H9 (cell line): Measurements from ENCODE around the gene IGFLR1. TPM values are rescaled to one million over a fixed set of nuclear protein-coding genes. Genes with fewer than 3 reads are reported as not detected.

ENCODE experiments used
- DNase-seq: peaks from one replicate; pipeline ENCODE4 v3.0.0-alpha.2; 2017
- H2AFZ ChIP-seq: one replicate; pipeline ENCODE4 v1.6.1; 2013; ENCODE audit warnings: mild to moderate bottlenecking, low read length, control low read depth, moderate library complexity
- H2AK5ac ChIP-seq: 2 replicates; pipeline ENCODE4 v1.6.1; 2013; ENCODE audit warnings: low read length, control low read depth, mixed read lengths; ENCODE audit not compliant: insufficient read length
- H2BK120ac ChIP-seq: one replicate; pipeline ENCODE4 v1.6.1; 2013; ENCODE audit warnings: low read depth, mild to moderate bottlenecking, low read length, control low read depth, inconsistent platforms; ENCODE audit not compliant: poor library complexity, severe bottlenecking
- H2BK12ac ChIP-seq: 2 replicates; pipeline ENCODE4 v1.6.1; 2013; ENCODE audit warnings: low read length, control low read depth, mixed read lengths, low read depth; ENCODE audit not compliant: insufficient read length
- H2BK15ac ChIP-seq: 2 replicates; pipeline ENCODE4 v1.6.1; 2013; ENCODE audit warnings: low read depth, low read length, control low read depth
- H2BK20ac ChIP-seq: one replicate; pipeline ENCODE4 v1.6.1; 2013; ENCODE audit warnings: low read depth, mild to moderate bottlenecking, low read length, control low read depth, inconsistent platforms; ENCODE audit not compliant: poor library complexity, severe bottlenecking
- H2BK5ac ChIP-seq: 2 replicates; pipeline ENCODE4 v1.6.1; 2013; ENCODE audit warnings: low read length, control low read depth, mixed read lengths; ENCODE audit not compliant: insufficient read length
- H3K14ac ChIP-seq: 2 replicates; pipeline ENCODE4 v1.6.1; 2013; ENCODE audit warnings: low read length, control low read depth; ENCODE audit not compliant: insufficient read depth
- H3K18ac ChIP-seq: 2 replicates; pipeline ENCODE4 v1.6.1; 2013; ENCODE audit warnings: low read depth, mild to moderate bottlenecking, mixed read lengths, low read length, control low read depth; ENCODE audit not compliant: insufficient read length
- H3K23ac ChIP-seq: 2 replicates; pipeline ENCODE4 v1.6.1; 2013; ENCODE audit warnings: low read length, control low read depth, mixed read lengths, low read depth; ENCODE audit not compliant: insufficient read length
- H3K23me2 ChIP-seq: 2 replicates; pipeline ENCODE4 v1.6.1; 2013; ENCODE audit warnings: low read depth, mild to moderate bottlenecking, mixed read lengths, low read length, control low read depth; ENCODE audit not compliant: insufficient read length, poor library complexity, severe bottlenecking
- H3K27ac ChIP-seq: 2 replicates; pipeline ENCODE4 v1.5.1; 2013; ENCODE audit warnings: low read length, control low read depth, mixed read lengths, low read depth; ENCODE audit not compliant: insufficient read length
- H3K27me3 ChIP-seq: 2 replicates; pipeline ENCODE4 v1.6.1; 2013; ENCODE audit warnings: low read length, control low read depth, inconsistent platforms; ENCODE audit not compliant: insufficient read depth
- H3K4ac ChIP-seq: 2 replicates; pipeline ENCODE4 v1.6.1; 2013; ENCODE audit warnings: low read depth, mild to moderate bottlenecking, control low read depth, inconsistent platforms, low read length, moderate library complexity
- H3K4me1 ChIP-seq: 2 replicates; pipeline ENCODE4 v1.6.1; 2013; ENCODE audit warnings: low read length, control low read depth, inconsistent platforms; ENCODE audit not compliant: insufficient read depth
- H3K4me2 ChIP-seq: 2 replicates; pipeline ENCODE4 v1.6.1; 2013; ENCODE audit warnings: low read length, control low read depth, mixed read lengths; ENCODE audit not compliant: insufficient read length, insufficient read depth
- H3K56ac ChIP-seq: 2 replicates; pipeline ENCODE4 v1.6.1; 2013; ENCODE audit warnings: low read depth, mild to moderate bottlenecking, mixed read lengths, low read length, control low read depth; ENCODE audit not compliant: insufficient read length
- H3K79me1 ChIP-seq: 2 replicates; pipeline ENCODE4 v1.6.1; 2013; ENCODE audit warnings: low read depth, mild to moderate bottlenecking, moderate library complexity, low read length, control low read depth, inconsistent platforms; ENCODE audit not compliant: insufficient read depth, poor library complexity, severe bottlenecking
- H3K79me2 ChIP-seq: 2 replicates; pipeline ENCODE4 v1.6.1; 2013; ENCODE audit warnings: low read length, control low read depth, inconsistent platforms; ENCODE audit not compliant: insufficient read depth
- H3K9ac ChIP-seq: 2 replicates; pipeline ENCODE4 v1.6.1; 2013; ENCODE audit warnings: low read length, control low read depth, mixed read lengths; ENCODE audit not compliant: insufficient read length; ENCODE audit errors: extremely low read depth
- H3K9me3 ChIP-seq: one replicate; pipeline ENCODE4 v1.6.1; 2013; ENCODE audit warnings: low read depth, low read length, inconsistent platforms; ENCODE audit not compliant: control insufficient read depth
- H3T11ph ChIP-seq: one replicate; pipeline ENCODE4 v1.6.1; 2013; ENCODE audit warnings: mild to moderate bottlenecking, low read length, control low read depth, inconsistent platforms
- H4K20me1 ChIP-seq: one replicate; pipeline ENCODE4 v1.6.1; 2013; ENCODE audit not compliant: control insufficient read depth, insufficient read length, insufficient read depth
- H4K5ac ChIP-seq: 2 replicates; pipeline ENCODE4 v1.6.1; 2013; ENCODE audit warnings: low read depth, mild to moderate bottlenecking, mixed read lengths, low read length, control low read depth; ENCODE audit not compliant: insufficient read length
- H4K8ac ChIP-seq: replicated peaks from 2 replicates; pipeline ENCODE4 v1.6.1; 2013; ENCODE audit warnings: low read length, control low read depth, mixed read lengths, low read depth; ENCODE audit not compliant: insufficient read length
- H4K91ac ChIP-seq: 2 replicates; pipeline ENCODE4 v1.6.1; 2013; ENCODE audit warnings: low read depth, mild to moderate bottlenecking, moderate library complexity, mixed read lengths, low read length, control low read depth; ENCODE audit not compliant: insufficient read length
- H3K27ac Mint-ChIP-seq, 3 experiments: 2 replicates in 2 of 3; 3 replicates in 1 of 3; pipeline ENCODE4 v1.8.0; 2020 to 2021; ENCODE audit warnings: mixed read lengths in 3 of 3, mild to moderate bottlenecking in 1 of 3, moderate library complexity in 1 of 3
- H3K27me3 Mint-ChIP-seq: 2 replicates; pipeline ENCODE4 v1.8.0; 2021; ENCODE audit warnings: low read depth, mild to moderate bottlenecking, moderate library complexity, mixed read lengths
- H3K36me3 Mint-ChIP-seq, 3 experiments: 2 replicates in 2 of 3; 3 replicates in 1 of 3; pipeline ENCODE4 v1.8.0; 2020 to 2021; ENCODE audit warnings: low read depth in 3 of 3, mixed read lengths in 3 of 3; ENCODE audit not compliant: insufficient read depth in 1 of 3
- H3K4me1 Mint-ChIP-seq, 2 experiments: 2 replicates each; pipeline ENCODE4 v1.8.0; 2020; ENCODE audit warnings: mixed read lengths in 2 of 2
- H3K4me3 Mint-ChIP-seq, 2 experiments: 2 replicates in 1 of 2; 3 replicates in 1 of 2; pipeline ENCODE4 v1.8.0; 2020 to 2021; ENCODE audit warnings: mild to moderate bottlenecking in 2 of 2, mixed read lengths in 2 of 2, moderate library complexity in 1 of 2
- H3K9me3 Mint-ChIP-seq, 2 experiments: 2 replicates in 1 of 2; 3 replicates in 1 of 2; pipeline ENCODE4 v1.8.0; 2020; ENCODE audit warnings: mild to moderate bottlenecking in 2 of 2, mixed read lengths in 2 of 2, moderate library complexity in 1 of 2
- CTCF ChIP-seq: fragments of 200-600 bp; sonication (generic); conservative IDR thresholded peaks from 3 replicates; pipeline ENCODE4 v1.8.0; 2021; ENCODE audit warnings: antibody characterized with exemption, mild to moderate bottlenecking
- WGBS: extraction: QIAGEN DNeasy Blood & Tissue Kit; methylation state at CpG from one replicate; pipeline ENCODE4 v1.1.7; 2013; ENCODE audit warnings: missing lambda C conversion rate, low lambda C conversion rate, mixed read lengths; ENCODE audit not compliant: insufficient read length; ENCODE audit errors: extremely low coverage; 5-methylcytosine and 5-hydroxymethylcytosine counted together
- total RNA-seq: library from RNA; stranded (reverse); gene quantifications from 2 replicates; pipeline ENCODE4 v1.2.1, GENCODE V29; 2021

Gene IGFLR1
- total RNA-seq, 1 experiment from 2014 or later = 2.9 TPM

GRCh38 chr19:35738021-35738886 lies 4.0 kb downstream of the IGFLR1 start:
- Histone ChIP-seq H4K91ac (no peak overlapping the region), H3K4ac (no peak overlapping the region), H3K23ac (no peak overlapping the region), H3K4me2 (no peak overlapping the region), H3K27ac (no peak overlapping the region), H2BK15ac (no peak overlapping the region), H3T11ph (no peak overlapping the region), H4K20me1 (no peaks in the 10 kb centered on the region), H3K79me1 (no peaks in the 10 kb centered on the region), H3K23me2 (peaks cover 6% of the 10 kb centered on the region), H2BK5ac (no peak overlapping the region), H3K56ac (no peak overlapping the region), H3K4me1 (no peaks in the 10 kb centered on the region), H2AK5ac (no peak overlapping the region), H2BK20ac (no peak overlapping the region), H4K8ac (no peak overlapping the region), H3K27me3 (no peaks in the 10 kb centered on the region), H2BK120ac (no peak overlapping the region), H2AFZ (no peak overlapping the region), H3K9ac (no peak overlapping the region), H3K18ac (no peak overlapping the region), H3K9me3 (no peaks in the 10 kb centered on the region), H3K79me2 (no peaks in the 10 kb centered on the region), H3K14ac (no peak overlapping the region), H4K5ac (no peak overlapping the region), H2BK12ac (no peak overlapping the region)
- no peaks in the 10 kb centered on the region for H3K27me3 Mint-ChIP-seq
- no peak for TF ChIP-seq CTCF
- no peak overlapping the region; a peak in 1 of 7 replicates for H3K27ac Mint-ChIP-seq
- no CpG with 5 or more reads among the region's 37 CpGs for WGBS
- peaks cover 6 to 12% of the 10 kb centered on the region in 2 experiments for H3K4me1 Mint-ChIP-seq
- DNase-seq = no peak
- peaks cover 38 to 58% (median 51%) of the 10 kb centered on the region in 3 experiments; a peak in 6 of 7 replicates for H3K36me3 Mint-ChIP-seq
- H3K4me3 Mint-ChIP-seq = no peak overlapping the region
- no peaks in the 10 kb centered on the region for H3K9me3 Mint-ChIP-seq
